ENCODE data around the gene ADCY7.

Gene ADCY7

GRCh38 chr16:50263940-50264929 is 2.1 kb upstream of the ADCY7 start:
- ATAC-seq (ENCODE audit: low read depth) (no peak), DNase-seq (ENCODE audit: low spot score) (no peak)
- Histone ChIP-seq H3K27ac (ENCODE audit: poor library complexity, severe bottlenecking) (peak overlapping the region; percentile 7), H3K27me3 (ENCODE audit: insufficient read depth, poor library complexity, severe bottlenecking) (no peaks in the 10 kb centered on the region), H3K4me3 (ENCODE audit: severe bottlenecking) (no peak overlapping the region), H3K36me3 (ENCODE audit: low read depth) (no peaks in the 10 kb centered on the region), H3K4me1 (ENCODE audit: insufficient read depth, poor library complexity, severe bottlenecking) (peaks cover 12% of the 10 kb centered on the region), H3K9me3 (ENCODE audit: severe bottlenecking) (no peaks in the 10 kb centered on the region)
- TF ChIP-seq CTCF (IDR thresholded peaks at IDR 0.05; ENCODE audit: poor library complexity, severe bottlenecking), result no peak

- no peaks in the 10 kb centered on the region for H3K36me3 ChIP-seq (ENCODE audit: low read depth)
- DNase-seq (ENCODE audit: low spot score) (peak; percentile 33), ATAC-seq (ENCODE audit: low read depth) (peak; percentile 31; the same call in 1 of the 3 replicates)
- H3K4me3 ChIP-seq (ENCODE audit: severe bottlenecking), result no peak overlapping the region
- H3K27me3 ChIP-seq (ENCODE audit: insufficient read depth, poor library complexity, severe bottlenecking), result no peaks in the 10 kb centered on the region
- H3K4me1 ChIP-seq (ENCODE audit: insufficient read depth, poor library complexity, severe bottlenecking), result peaks cover 12% of the 10 kb centered on the region
- H3K9me3 ChIP-seq (ENCODE audit: severe bottlenecking), result no peaks in the 10 kb centered on the region
- no peak overlapping the region for H3K27ac ChIP-seq (ENCODE audit: poor library complexity, severe bottlenecking)
- peak; percentile 33 for TF ChIP-seq CTCF (IDR thresholded peaks at IDR 0.05; ENCODE audit: poor library complexity, severe bottlenecking)
Observed at GRCh38 chr16:50265260-50265659, 1.1 kb upstream of the ADCY7 start.

- Histone ChIP-seq H3K9me3 (ENCODE audit: severe bottlenecking) (no peaks in the 10 kb centered on the region), H3K4me3 (ENCODE audit: severe bottlenecking) (no peak overlapping the region), H3K36me3 (ENCODE audit: low read depth) (no peaks in the 10 kb centered on the region), H3K27ac (ENCODE audit: poor library complexity, severe bottlenecking) (peak overlapping the region; percentile 32), H3K4me1 (ENCODE audit: insufficient read depth, poor library complexity, severe bottlenecking) (peaks cover 12% of the 10 kb centered on the region), H3K27me3 (ENCODE audit: insufficient read depth, poor library complexity, severe bottlenecking) (no peaks in the 10 kb centered on the region)
- DNase-seq (ENCODE audit: low spot score), result peak; percentile 45
- ATAC-seq (ENCODE audit: low read depth), result no peak
- TF ChIP-seq CTCF (IDR thresholded peaks at IDR 0.05; ENCODE audit: poor library complexity, severe bottlenecking), result no peak
Observed at GRCh38 chr16:50265716-50266336, 525 bp upstream of the ADCY7 start.

- Histone ChIP-seq H3K27me3 (ENCODE audit: insufficient read depth, poor library complexity, severe bottlenecking) (no peaks in the 10 kb centered on the region), H3K36me3 (ENCODE audit: low read depth) (no peaks in the 10 kb centered on the region), H3K4me1 (ENCODE audit: insufficient read depth, poor library complexity, severe bottlenecking) (peaks cover 12% of the 10 kb centered on the region), H3K9me3 (ENCODE audit: severe bottlenecking) (no peaks in the 10 kb centered on the region), H3K27ac (ENCODE audit: poor library complexity, severe bottlenecking) (peak overlapping the region; percentile 32), H3K4me3 (ENCODE audit: severe bottlenecking) (no peak overlapping the region)
- TF ChIP-seq CTCF (IDR thresholded peaks at IDR 0.05; ENCODE audit: poor library complexity, severe bottlenecking), result no peak
- ATAC-seq (ENCODE audit: low read depth) (no peak), DNase-seq (ENCODE audit: low spot score) (peak; percentile 59)
Observed at GRCh38 chr16:50267151-50267631, 840 bp downstream of the ADCY7 start.

Data from RWPE2 (cell line).